Endothelial cell of umbilical vein (primary cell): ENCODE results near the gene TMEM126A. TPM values are rescaled to one million over a fixed set of nuclear protein-coding genes. Genes with fewer than 3 reads are reported as not detected.
A peak's percentile ranks its signal among the peaks of the same experiment; 100 is the strongest.

Source experiments
- Bru-seq: library from RNA; stranded (reverse); fragments of 400-500 nt; gene quantifications from one replicate; lab custom pipeline; 2021; lab: Mats Ljungman, UMichigan
- BruChase-seq, 2 experiments: library from RNA; stranded (reverse); fragments of 400-500 nt; gene quantifications; one replicate each; lab custom pipeline; 2021; lab: Mats Ljungman, UMichigan
- BruUV-seq: library from RNA; stranded (reverse); fragments of 400-500 nt; replicated peaks from 2 replicates; lab custom pipeline; 2021; lab: Mats Ljungman, UMichigan
- CTCF ChIA-PET: fragments of 300-600, 350-600 bp; sonication (Branson Sonifier 250); formaldehyde crosslinking; loops from one replicate; lab custom pipeline; 2021; ENCODE audit warnings: antibody characterized with exemption, inconsistent platforms; lab: Charles Lee
- POLR2A ChIA-PET: fragments of 300-600, 350-600 bp; sonication (Branson Sonifier 250); formaldehyde crosslinking; loops from one replicate; lab custom pipeline; 2021; ENCODE audit warnings: antibody characterized with exemption, inconsistent platforms; lab: Charles Lee
- DNase-seq: peaks from one replicate; pipeline ENCODE4 v3.0.0-alpha.2; 2011; ENCODE audit warnings: low read depth, low spot score
- FAIRE-seq: peaks from 2 replicates; lab custom pipeline; 2011; peaks lifted over from hg19 to GRCh38; lab: Jason Lieb, UNC
- H2AFZ ChIP-seq: 2 replicates; pipeline ENCODE4 v1.6.0; 2012; ENCODE audit warnings: low read depth, low read length, control low read depth, inconsistent platforms
- H3K27ac ChIP-seq: 2 replicates; pipeline ENCODE4 v1.5.1; 2011; ENCODE audit warnings: low read depth, mild to moderate bottlenecking, control low read depth, low read length, moderate library complexity; ENCODE audit not compliant: insufficient read depth
- H3K27me3 ChIP-seq, 2 experiments: 2 replicates each; pipeline versions ENCODE4 v1.6.0 to v1.6.1; 2011; ENCODE audit warnings: low read length in 2 of 2, mixed read lengths in 1 of 2; ENCODE audit not compliant: control insufficient read depth in 2 of 2, insufficient read depth in 2 of 2
- H3K36me3 ChIP-seq, 2 experiments: 2 replicates in 1 of 2; 3 replicates in 1 of 2; pipeline ENCODE4 v1.5.1; 2011; ENCODE audit warnings: low read length in 2 of 2, mild to moderate bottlenecking in 1 of 2, moderate library complexity in 1 of 2; ENCODE audit not compliant: control insufficient read depth in 2 of 2, insufficient read depth in 2 of 2; ENCODE audit errors: extremely low read depth in 1 of 2
- H3K4me1 ChIP-seq: 3 replicates; pipeline ENCODE4 v1.5.1; 2011; ENCODE audit warnings: mild to moderate bottlenecking, low read length; ENCODE audit not compliant: control insufficient read depth, insufficient read depth; ENCODE audit errors: extremely low read depth
- H3K4me2 ChIP-seq: 2 replicates; pipeline ENCODE4 v1.6.1; 2011; ENCODE audit warnings: low read length, control low read depth, mixed read lengths; ENCODE audit not compliant: insufficient read depth
- H3K4me3 ChIP-seq, 3 experiments: fragments of 200-600 bp in 1 of 3; sonication (generic), shearing (Covaris generic) in 1 of 3; replicated peaks in 1 of 3; 2 replicates each; pipeline ENCODE4 v1.5.1; 2011 to 2016; ENCODE audit warnings: control low read depth in 3 of 3, low read length in 3 of 3, mild to moderate bottlenecking in 2 of 3, inconsistent platforms in 1 of 3, low read depth in 1 of 3, moderate library complexity in 1 of 3; ENCODE audit not compliant: insufficient read depth in 1 of 3
- H3K79me2 ChIP-seq: 2 replicates; pipeline ENCODE4 v1.6.0; 2012; ENCODE audit warnings: low read length, inconsistent platforms; ENCODE audit not compliant: control insufficient read depth, insufficient read depth
- H3K9ac ChIP-seq: replicated peaks from 2 replicates; pipeline ENCODE3; 2011; ENCODE audit warnings: low read length, control low read depth; ENCODE audit not compliant: insufficient read depth; ENCODE audit errors: extremely low read depth
- H3K9me1 ChIP-seq: replicated peaks from 3 replicates; pipeline ENCODE4 v1.6.0; 2011; ENCODE audit warnings: mild to moderate bottlenecking, low read length; ENCODE audit not compliant: control insufficient read depth, insufficient read depth; ENCODE audit errors: extremely low read depth
- H3K9me3 ChIP-seq: replicated peaks from 2 replicates; pipeline ENCODE4 v1.5.1; 2012; ENCODE audit warnings: low read length, inconsistent platforms; ENCODE audit not compliant: control insufficient read depth, insufficient read depth
- H4K20me1 ChIP-seq: replicated peaks from 2 replicates; pipeline ENCODE3; 2011; ENCODE audit warnings: mild to moderate bottlenecking, low read length; ENCODE audit not compliant: control insufficient read depth, insufficient read depth; ENCODE audit errors: extremely low read depth
- EZH2 ChIP-seq: IDR thresholded peaks from 2 replicates; pipeline ENCODE4 v1.6.1; 2012; ENCODE audit warnings: borderline replicate concordance, low read depth, mild to moderate bottlenecking, moderate library complexity, low read length, inconsistent platforms; ENCODE audit not compliant: severe bottlenecking
- FOS ChIP-seq: IDR thresholded peaks from 2 replicates; pipeline ENCODE4 v1.6.1; 2011; ENCODE audit warnings: mild to moderate bottlenecking, low read length, moderate library complexity, borderline replicate concordance; ENCODE audit not compliant: insufficient read depth
- JUN ChIP-seq: IDR thresholded peaks from 2 replicates; pipeline ENCODE4 v1.6.1; 2011; ENCODE audit warnings: borderline replicate concordance, low read depth; ENCODE audit not compliant: insufficient read length, insufficient read depth
- MAX ChIP-seq: IDR thresholded peaks from 2 replicates; pipeline ENCODE4 v1.6.1; 2011; ENCODE audit not compliant: insufficient read depth, insufficient read length
- POLR2A ChIP-seq: IDR thresholded peaks from 2 replicates; pipeline ENCODE4 v1.6.1; 2012; ENCODE audit warnings: low read depth, mild to moderate bottlenecking, control low read depth, low read length
- POLR2AphosphoS5 ChIP-seq: IDR thresholded peaks from 2 replicates; pipeline ENCODE4 v1.6.1; 2012; ENCODE audit warnings: low read depth, mild to moderate bottlenecking, control low read depth, low read length, moderate library complexity; ENCODE audit not compliant: insufficient read depth
- dilution Hi-C: fragments of 300-500 bp; cut with MboI; formaldehyde crosslinking; loops from one replicate; pipeline ENCODE4 v1.15.0; 2019; ENCODE audit warnings: low sequenced_read_pairs; ENCODE audit not compliant: extremely low pct_ligation_motif_present
- intact Hi-C: fragments of 100-400 bp; cut with micrococcal nuclease; formaldehyde crosslinking; loops from one replicate; pipeline ENCODE4 v1.10.0; 2022
- long read RNA-seq: library from polyadenylated mRNA; stranded (forward); transcript quantifications from one replicate; pipeline ENCODE4 v2.0.0, GENCODE V29; 2021
- polyA minus RNA-seq, 3 experiments: library from RNA; depleted of rRNA, polyadenylated mRNA; stranded (reverse); fragments of >200 nt; gene quantifications; 1 replicate in 1 of 3; 2 replicates in 2 of 3; pipeline ENCODE4 v1.2.3, GENCODE V29; 2011
- polyA plus RNA-seq, 4 experiments: library from polyadenylated mRNA; depleted of rRNA in 3 of 4; stranded (reverse) in 3 of 4; unstranded in 1 of 4; fragments of >200 nt; gene quantifications; 2 replicates each; pipeline versions ENCODE4 v1.2.1 to v1.2.3, GENCODE V29; 2011 to 2012; ENCODE audit warnings: missing spikeins in 1 of 4
- total RNA-seq: library from RNA; stranded (reverse); gene quantifications from 2 replicates; pipeline ENCODE4 v1.2.3, GENCODE V29; 2021

The TMEM126A gene
- 35.3 and 40.8 TPM in 2 replicates for total RNA-seq
- 45.6 and 45.8 TPM in 2 replicates for polyA plus RNA-seq
- 48.3 and 54.5 TPM in 2 replicates for polyA plus RNA-seq (2011; cell fraction: cytosol; rRNA removed)
- polyA plus RNA-seq (2011; cell fraction: nucleus; rRNA removed): 16.3 and 20.2 TPM in 2 replicates
- 45.8 and 66.1 TPM in 2 replicates for polyA plus RNA-seq (2012)
- 20.0 and 24.2 TPM in 2 replicates for polyA minus RNA-seq
- polyA minus RNA-seq (2011; cell fraction: cytosol; rRNA and poly(A)+ RNA removed): 3.4 TPM
- polyA minus RNA-seq (2011; cell fraction: nucleus; rRNA and poly(A)+ RNA removed): 4.0 and 8.2 TPM in 2 replicates
- Bru-seq, nascent RNA: percentile 81 among the genes with signal in this experiment
- BruChase-seq, experiment 1, labeled RNA remaining after a 6-hour chase: percentile 86 among the genes with signal in this experiment
- BruChase-seq, experiment 2, labeled RNA remaining after a 2-hour chase: percentile 79 among the genes with signal in this experiment
- long read RNA-seq, transcript TMEM126A-201 (5 exons, 739 nt): major isoform, 40 of 47 reads
- long read RNA-seq, partial matches to known transcripts: 2 of 47 reads
- long read RNA-seq, other reads (novel, unspliced or antisense): 2 of 47 reads

DNA sequence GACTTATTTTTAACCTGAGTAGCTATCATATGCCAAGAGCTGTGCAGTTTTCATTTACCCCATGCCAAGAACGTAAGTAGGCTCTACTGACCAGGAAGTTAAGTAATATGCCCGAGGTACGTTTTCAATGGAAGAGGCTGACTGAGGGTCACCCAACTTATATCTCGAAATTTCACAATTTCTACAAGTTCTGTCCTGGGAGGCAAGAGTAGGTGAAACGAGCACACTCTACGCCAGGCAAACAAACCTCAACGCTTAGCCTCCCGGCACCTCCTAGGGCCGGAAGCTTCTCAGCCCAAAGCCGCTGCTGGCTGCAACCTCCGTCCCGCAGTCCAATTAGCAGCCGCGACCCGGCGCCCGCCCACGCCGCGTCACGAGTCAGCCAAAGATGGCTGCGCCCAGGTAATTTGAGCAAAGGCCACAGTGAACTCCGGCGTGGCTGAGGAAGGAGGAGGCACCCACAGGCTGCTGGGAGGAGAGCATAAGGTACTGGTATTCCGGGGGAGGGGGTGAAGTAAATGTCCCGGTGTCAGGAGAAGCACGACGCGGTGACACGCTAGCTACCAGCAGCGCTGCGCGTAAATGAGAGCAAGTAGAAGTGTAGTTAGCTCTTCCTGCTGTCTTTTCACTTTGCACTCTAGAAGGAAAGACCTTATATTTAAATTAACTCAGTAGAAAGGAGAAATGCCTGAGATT lies at the start of gene TMEM126A:
Gene TMEM126A, plus strand, starts transcription at position 364 of the 696 bp plus-strand sequence. CDS start 2,289 bp downstream, outside the sequence.
- Histone ChIP-seq H3K4me3 (peak within 1 kb of the TSS; percentile 68 to 96 (median 79)), H3K4me2 (peak within 1 kb of the TSS; percentile 88), H3K4me1 (peaks cover 11% of the 10 kb centered on the region), H3K79me2 (peaks cover 20% of the 10 kb centered on the region), H3K9me3 (no peaks in the 10 kb centered on the region), H3K9me1 (no peaks in the 10 kb centered on the region), H3K9ac (peak within 1 kb of the TSS; percentile 92), H2AFZ (peak within 1 kb of the TSS; percentile 92), H3K36me3 (no peaks in the 10 kb centered on the region), H3K27me3 (peaks cover 7 to 20% of the 10 kb centered on the region in 2 experiments), H3K27ac (peak within 1 kb of the TSS; percentile 63), H4K20me1 (no peaks in the 10 kb centered on the region)
- POLR2A ChIA-PET: interaction anchor here (0.6 to 1.7 kb wide), 5 partner anchors 10 to 342 kb away, joined by 3 to 9 read pairs (median 5); partner anchors contain the start of genes CREBZF and TMEM126B
- dilution Hi-C loops (no loop called here), intact Hi-C loops (loop anchor here (1.0 to 2.0 kb wide), 2 partner anchors 17 to 19 kb away; partner anchors contain the start of genes CREBZF and TMEM126B)
- DNase-seq (peak; percentile 87), FAIRE-seq (peak; percentile 72)
- no peak for TF ChIP-seq JUN
- no peak for TF ChIP-seq EZH2
- peak; percentile 93 for TF ChIP-seq POLR2A
- no peak for TF ChIP-seq MAX
- TF ChIP-seq FOS: no peak
- peak; percentile 84 for TF ChIP-seq POLR2AphosphoS5
- CTCF ChIA-PET: interaction anchor here (0.9 to 2.0 kb wide), 8 partner anchors 10 to 207 kb away, joined by 3 to 8 read pairs (median 4); partner anchors contain the start of genes CCDC83, CREBZF, DLG2 and TMEM126B
- BruUV-seq: no TSS peak
